Measurements from ENCODE around the gene TNIP1.

DNA sequence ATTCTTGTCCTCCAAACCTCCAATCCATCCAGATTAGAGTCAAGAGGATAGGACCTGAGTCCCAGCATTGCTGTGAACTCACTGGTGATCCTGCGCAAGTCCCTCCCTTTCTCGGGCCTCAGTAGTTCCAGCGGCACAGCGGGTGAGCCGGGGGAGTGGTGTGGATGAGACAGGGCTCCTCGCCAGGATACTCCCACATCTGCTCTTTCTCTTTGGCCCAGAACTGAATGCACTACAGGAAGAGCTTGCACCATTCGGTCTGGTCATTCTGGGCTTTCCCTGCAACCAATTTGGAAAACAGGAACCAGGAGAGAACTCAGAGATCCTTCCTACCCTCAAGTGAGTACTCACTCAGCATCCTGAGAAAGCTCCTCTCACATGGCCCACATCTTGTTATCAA, 54.2 kb downstream of the TNIP1 start:
- TF ChIP-seq POLR2AphosphoS5 (IDR thresholded peaks at IDR 0.05; ENCODE audit: low read depth, low read length), result no peak
- TF ChIP-seq, protein P1, sequence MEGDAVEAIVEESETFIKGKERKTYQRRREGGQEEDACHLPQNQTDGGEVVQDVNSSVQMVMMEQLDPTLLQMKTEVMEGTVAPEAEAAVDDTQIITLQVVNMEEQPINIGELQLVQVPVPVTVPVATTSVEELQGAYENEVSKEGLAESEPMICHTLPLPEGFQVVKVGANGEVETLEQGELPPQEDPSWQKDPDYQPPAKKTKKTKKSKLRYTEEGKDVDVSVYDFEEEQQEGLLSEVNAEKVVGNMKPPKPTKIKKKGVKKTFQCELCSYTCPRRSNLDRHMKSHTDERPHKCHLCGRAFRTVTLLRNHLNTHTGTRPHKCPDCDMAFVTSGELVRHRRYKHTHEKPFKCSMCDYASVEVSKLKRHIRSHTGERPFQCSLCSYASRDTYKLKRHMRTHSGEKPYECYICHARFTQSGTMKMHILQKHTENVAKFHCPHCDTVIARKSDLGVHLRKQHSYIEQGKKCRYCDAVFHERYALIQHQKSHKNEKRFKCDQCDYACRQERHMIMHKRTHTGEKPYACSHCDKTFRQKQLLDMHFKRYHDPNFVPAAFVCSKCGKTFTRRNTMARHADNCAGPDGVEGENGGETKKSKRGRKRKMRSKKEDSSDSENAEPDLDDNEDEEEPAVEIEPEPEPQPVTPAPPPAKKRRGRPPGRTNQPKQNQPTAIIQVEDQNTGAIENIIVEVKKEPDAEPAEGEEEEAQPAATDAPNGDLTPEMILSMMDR (IDR thresholded peaks at IDR 0.05), result no peak
- no peak for TF ChIP-seq MEF2A (IDR thresholded peaks at IDR 0.05; ENCODE audit: borderline replicate concordance, low read depth)

All from SK-N-SH (cell line).